Esophagus (tissue), 2 donors: ENCODE results near the gene WASF2. TPM values are rescaled to one million over a fixed set of nuclear protein-coding genes. Genes with fewer than 3 reads are reported as not detected.
A peak's percentile ranks its signal among the peaks of the same experiment; 100 is the strongest.

Experiments
- H3K27ac ChIP-seq, 2 donors: one replicate each; pipeline ENCODE4 v1.5.1; 2013; ENCODE audit warnings: low read depth in 2 of 2, mild to moderate bottlenecking in 2 of 2, inconsistent platforms in 1 of 2, low read length in 1 of 2, moderate library complexity in 1 of 2
- H3K27me3 ChIP-seq, 2 donors: one replicate each; pipeline ENCODE4 v1.6.1; 2013; ENCODE audit warnings: low read length in 2 of 2, control low read depth in 1 of 2, mild to moderate bottlenecking in 1 of 2; ENCODE audit not compliant: insufficient read depth in 2 of 2, control insufficient read depth in 1 of 2
- H3K36me3 ChIP-seq, 2 donors: one replicate each; pipeline ENCODE4 v1.6.1; 2013; ENCODE audit warnings: low read length in 1 of 2; ENCODE audit not compliant: control insufficient read depth in 2 of 2, insufficient read depth in 2 of 2
- H3K4me1 ChIP-seq, 2 donors: one replicate each; pipeline ENCODE4 v1.6.1; 2013; ENCODE audit warnings: low read length in 1 of 2; ENCODE audit not compliant: control insufficient read depth in 2 of 2, insufficient read depth in 2 of 2
- H3K4me3 ChIP-seq, 2 donors: one replicate each; pipeline ENCODE4 v1.5.1; 2013; ENCODE audit warnings: low read length in 2 of 2, mild to moderate bottlenecking in 2 of 2, low read depth in 1 of 2, moderate library complexity in 1 of 2
- H3K9me3 ChIP-seq, 2 donors: one replicate each; pipeline ENCODE4 v1.6.1; 2013; ENCODE audit warnings: mild to moderate bottlenecking in 2 of 2, low read depth in 1 of 2, low read length in 1 of 2, moderate library complexity in 1 of 2; ENCODE audit not compliant: control insufficient read depth in 2 of 2, insufficient read depth in 1 of 2
- WGBS, 2 donors: extraction: QIAGEN DNeasy Blood & Tissue Kit; methylation state at CpG; one replicate each; pipeline ENCODE4 v1.1.7; 2013; 5-methylcytosine and 5-hydroxymethylcytosine counted together
- polyA plus RNA-seq, 2 donors: library from polyadenylated mRNA; stranded (reverse); fragments of 200-250 nt; gene quantifications; one replicate each; pipeline ENCODE4 v1.2.3, GENCODE V29; 2013
- donor health status: healthy with polysubstance abuse.
- donor health status: Bipolar disorder and iron deficiency.

The WASF2 gene
- polyA plus RNA-seq, 2 donors = 47.8 TPM

GRCh38 chr1:27395441-27396195, 94.3 kb downstream of the WASF2 start:
- peaks cover 2 to 10% of the 10 kb centered on the region in 2 donors for H3K4me1 ChIP-seq
- H3K27ac ChIP-seq = no peak overlapping the region

GRCh38 chr1:27394925-27395324, 95.0 kb downstream of the WASF2 start:
- H3K9me3 ChIP-seq = no peaks in the 10 kb centered on the region
- H3K27ac ChIP-seq = no peak overlapping the region
- H3K4me1 ChIP-seq = peaks cover 2 to 9% of the 10 kb centered on the region in 2 donors
- H3K36me3 ChIP-seq = no peaks in the 10 kb centered on the region
- H3K27me3 ChIP-seq = no peaks in the 10 kb centered on the region
- H3K4me3 ChIP-seq = no peak overlapping the region
- 67 to 70% methylated on average over 1 of the region's 1 CpG for WGBS, 2 donors

More at GRCh38 chr1:27395441-27396195, 94.3 kb downstream of the WASF2 start:
- Histone ChIP-seq H3K9me3 (no peaks in the 10 kb centered on the region), H3K4me3 (no peak overlapping the region), H3K36me3 (no peaks in the 10 kb centered on the region), H3K27me3 (no peaks in the 10 kb centered on the region)
- 3 to 7% methylated on average over 10 of the region's 10 CpGs for WGBS, 2 donors

GRCh38 chr1:27394282-27394658, 95.7 kb downstream of the WASF2 start:
- Histone ChIP-seq H3K36me3 (no peaks in the 10 kb centered on the region), H3K9me3 (no peaks in the 10 kb centered on the region), H3K4me1 (peaks cover 2 to 7% of the 10 kb centered on the region in 2 donors), H3K4me3 (no peak overlapping the region), H3K27ac (no peak overlapping the region), H3K27me3 (no peaks in the 10 kb centered on the region)
- WGBS, 2 donors = 95 to 96% methylated on average over 9 of the region's 9 CpGs

- 93 to 95% methylated on average over 18 of the region's 18 CpGs for WGBS, 2 donors
These were observed 96.2 kb downstream of the WASF2 start for GRCh38 chr1:27393641-27394281.

GRCh38 chr1:27392778-27393635, 97.0 kb downstream of the WASF2 start:
- H3K9me3 ChIP-seq = no peaks in the 10 kb centered on the region
- peaks cover 2 to 7% of the 10 kb centered on the region in 2 donors for H3K4me1 ChIP-seq
- WGBS, 2 donors = 38 to 39% methylated on average over 30 of the region's 30 CpGs
- H3K36me3 ChIP-seq = no peaks in the 10 kb centered on the region
- no peaks in the 10 kb centered on the region for H3K27me3 ChIP-seq
- peak overlapping the region in 1 of 2 donors; percentile 53 for H3K27ac ChIP-seq
- H3K4me3 ChIP-seq = peak overlapping the region; percentile 43

More at GRCh38 chr1:27393641-27394281, 96.2 kb downstream of the WASF2 start:
- Histone ChIP-seq H3K27me3 (no peaks in the 10 kb centered on the region), H3K36me3 (no peaks in the 10 kb centered on the region), H3K9me3 (no peaks in the 10 kb centered on the region), H3K4me1 (peaks cover 2 to 7% of the 10 kb centered on the region in 2 donors), H3K27ac (no peak overlapping the region), H3K4me3 (no peak overlapping the region)

- Histone ChIP-seq H3K36me3 (no peaks in the 10 kb centered on the region), H3K4me1 (peaks cover 2 to 7% of the 10 kb centered on the region in 2 donors), H3K27ac (peak within 1 kb of the TSS in 1 of 2 donors; percentile 54), H3K9me3 (no peaks in the 10 kb centered on the region), H3K27me3 (no peaks in the 10 kb centered on the region), H3K4me3 (peak within 1 kb of the TSS; percentile 43)
- 1% methylated on average over 60 to 69 of the region's 69 CpGs for WGBS, 2 donors
These were observed 97.7 kb downstream of the WASF2 start, which contains the start of gene GPR3 for GRCh38 chr1:27392096-27392777. Gene GPR3 (plus strand): TSS chr1:27392622. CDS start chr1:27393799, 1,177 bp downstream.

GRCh38 chr1:27391511-27392095, 98.4 kb downstream of the WASF2 start:
- 10 to 11% methylated on average over 13 of the region's 13 CpGs for WGBS, 2 donors
- H3K36me3 ChIP-seq = no peaks in the 10 kb centered on the region
- peaks cover 2 to 7% of the 10 kb centered on the region in 2 donors for H3K4me1 ChIP-seq
- no peaks in the 10 kb centered on the region for H3K9me3 ChIP-seq
- peak overlapping the region in 1 of 2 donors; percentile 54 for H3K27ac ChIP-seq
- H3K27me3 ChIP-seq = no peaks in the 10 kb centered on the region
- H3K4me3 ChIP-seq = no peak overlapping the region

GRCh38 chr1:27388337-27389005, 101.5 kb downstream of the WASF2 start:
- no peaks in the 10 kb centered on the region for H3K9me3 ChIP-seq
- H3K4me3 ChIP-seq = no peak overlapping the region
- no peaks in the 10 kb centered on the region for H3K27me3 ChIP-seq
- peaks cover 2 to 7% of the 10 kb centered on the region in 2 donors for H3K4me1 ChIP-seq
- 41 to 43% methylated on average over 5 of the region's 5 CpGs for WGBS, 2 donors
- H3K27ac ChIP-seq = no peak overlapping the region
- H3K36me3 ChIP-seq = no peaks in the 10 kb centered on the region
